Mucosa of stomach (tissue), 1 donor: Measurements from ENCODE around the gene LHPP.
"Not testable (repeated sequence)": the region's sequence is repeated elsewhere in the genome, so short reads cannot be mapped to it uniquely, and the experiment has no call there.

ENCODE experiments used
- H3K27me3 ChIP-seq: one replicate; pipeline ENCODE4 v1.7.0; 2013; ENCODE audit warnings: mild to moderate bottlenecking, low read length; ENCODE audit not compliant: control insufficient read depth, insufficient read depth
- H3K36me3 ChIP-seq: one replicate; pipeline ENCODE4 v1.7.0; 2013; ENCODE audit warnings: low read length; ENCODE audit not compliant: control insufficient read depth, insufficient read depth
- H3K4me1 ChIP-seq: one replicate; pipeline ENCODE4 v1.7.0; 2013; ENCODE audit warnings: mild to moderate bottlenecking, low read length; ENCODE audit not compliant: control insufficient read depth, insufficient read depth
- H3K4me3 ChIP-seq: one replicate; pipeline ENCODE4 v1.7.0; 2013; ENCODE audit warnings: low read length
- H3K9ac ChIP-seq: one replicate; pipeline ENCODE4 v1.7.0; 2013; ENCODE audit warnings: mild to moderate bottlenecking, low read length, moderate library complexity
- H3K9me3 ChIP-seq: one replicate; pipeline ENCODE4 v1.7.0; 2013; ENCODE audit warnings: mild to moderate bottlenecking, low read length, moderate library complexity; ENCODE audit not compliant: control insufficient read depth
- donor health status: Pancreatic carcinoma.

LHPP gene

DNA sequence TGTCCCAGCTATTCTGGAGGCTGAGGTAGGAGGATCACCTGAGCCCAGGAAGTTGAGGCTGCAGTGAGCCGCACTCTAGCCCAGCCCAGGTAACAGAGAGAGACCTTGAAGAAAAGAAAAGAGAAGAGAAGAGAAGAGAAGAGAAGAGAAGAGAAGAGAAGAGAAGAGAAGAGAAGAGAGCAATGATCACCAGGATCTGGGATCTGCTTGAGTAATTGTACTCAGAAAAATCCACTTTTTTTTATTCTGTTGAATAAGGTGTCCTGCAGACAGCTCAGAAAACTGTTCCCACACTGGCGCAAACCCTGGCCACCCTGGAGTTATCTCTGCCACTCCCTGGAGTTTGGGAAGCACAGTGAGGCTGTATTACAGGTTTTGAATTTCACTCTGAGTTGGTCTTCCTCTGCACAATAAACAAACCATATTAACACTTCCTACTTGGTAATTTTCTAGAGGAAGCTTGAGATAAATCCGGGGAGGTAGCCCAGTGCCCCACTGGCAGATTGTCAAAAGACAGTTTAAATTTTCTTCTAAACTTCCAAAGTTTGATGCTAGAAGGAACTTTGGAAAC lies 33.3 kb upstream of the LHPP start:
- Histone ChIP-seq H3K9me3 (no peaks in the 10 kb centered on the region), H3K27me3 (peaks cover 3% of the 10 kb centered on the region), H3K36me3 (no peaks in the 10 kb centered on the region), H3K4me1 (peaks cover 8% of the 10 kb centered on the region), H3K4me3 (no peak overlapping the region), H3K9ac (no peak overlapping the region)

- peaks cover 3% of the 10 kb centered on the region for H3K27me3 ChIP-seq
These were observed 32.0 kb upstream of the LHPP start for GRCh38 chr10:124429576-124429975.

GRCh38 chr10:124430077-124430476 lies 31.5 kb upstream of the LHPP start:
- Histone ChIP-seq H3K9me3 (no peaks in the 10 kb centered on the region), H3K36me3 (no peaks in the 10 kb centered on the region), H3K4me1 (peaks cover 15% of the 10 kb centered on the region), H3K9ac (no peak overlapping the region), H3K4me3 (no peak overlapping the region), H3K27me3 (peaks cover 3% of the 10 kb centered on the region)

More at GRCh38 chr10:124429576-124429975, 32.0 kb upstream of the LHPP start:
- Histone ChIP-seq H3K4me3 (no peak overlapping the region), H3K36me3 (no peaks in the 10 kb centered on the region), H3K9me3 (no peaks in the 10 kb centered on the region), H3K9ac (no peak overlapping the region), H3K4me1 (peaks cover 10% of the 10 kb centered on the region)

DNA sequence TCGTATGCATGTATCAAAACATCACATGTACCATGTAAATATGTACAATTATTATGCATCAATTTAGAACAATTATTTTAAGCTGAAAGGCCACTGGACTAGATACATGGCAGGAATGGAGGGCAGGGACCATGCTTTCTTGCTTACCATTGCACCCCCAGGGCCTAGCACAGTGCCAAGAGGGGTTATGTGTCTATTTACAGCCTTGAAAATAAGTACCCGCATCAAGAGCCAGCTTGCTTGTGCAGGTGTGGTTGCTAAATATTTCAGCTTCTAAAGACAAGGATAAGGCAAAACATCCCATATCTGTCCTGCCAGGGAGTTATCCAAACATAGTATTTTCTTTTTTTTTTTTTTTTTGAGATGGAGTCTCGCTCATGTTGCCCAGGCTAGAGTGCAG lies 28.2 kb upstream of the LHPP start:
- Histone ChIP-seq H3K4me3 (no peak overlapping the region), H3K36me3 (no peaks in the 10 kb centered on the region), H3K27me3 (no peaks in the 10 kb centered on the region), H3K9me3 (no peaks in the 10 kb centered on the region), H3K4me1 (peaks cover 12% of the 10 kb centered on the region), H3K9ac (no peak overlapping the region)

GRCh38 chr10:124435683-124436082 lies 25.9 kb upstream of the LHPP start:
- not testable (repeated sequence) for H3K9ac ChIP-seq, H3K36me3 ChIP-seq, H3K9me3 ChIP-seq, H3K27me3 ChIP-seq, H3K4me3 ChIP-seq
- peaks cover 10% of the 10 kb centered on the region for H3K4me1 ChIP-seq

GRCh38 chr10:124436191-124436638 lies 25.4 kb upstream of the LHPP start:
- Histone ChIP-seq H3K4me3 (no peak overlapping the region), H3K27me3 (no peaks in the 10 kb centered on the region), H3K9me3 (no peaks in the 10 kb centered on the region), H3K36me3 (no peaks in the 10 kb centered on the region), H3K4me1 (peaks cover 10% of the 10 kb centered on the region), H3K9ac (no peak overlapping the region)

DNA sequence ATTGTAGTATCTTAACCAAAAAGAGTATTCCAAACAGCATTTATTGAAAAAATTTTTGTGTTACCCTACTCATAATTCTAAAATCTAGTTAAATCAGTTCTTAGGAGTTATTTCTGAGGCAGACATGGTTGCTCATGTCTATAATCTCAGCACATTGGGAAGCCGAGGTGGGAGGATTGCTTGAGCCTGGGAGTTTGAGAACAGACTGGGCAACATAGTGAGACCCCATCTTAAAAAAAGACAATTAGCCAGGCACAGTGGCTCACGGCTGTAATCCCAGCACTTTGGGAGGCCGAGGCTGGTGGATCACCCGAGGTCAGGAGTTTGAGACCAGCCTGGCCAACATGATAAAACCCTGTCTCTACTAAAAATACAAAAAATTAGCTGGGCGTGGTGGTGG lies 19.9 kb upstream of the LHPP start:
- not testable (repeated sequence) for H3K9ac ChIP-seq, H3K4me1 ChIP-seq, H3K4me3 ChIP-seq, H3K9me3 ChIP-seq, H3K36me3 ChIP-seq, H3K27me3 ChIP-seq

DNA sequence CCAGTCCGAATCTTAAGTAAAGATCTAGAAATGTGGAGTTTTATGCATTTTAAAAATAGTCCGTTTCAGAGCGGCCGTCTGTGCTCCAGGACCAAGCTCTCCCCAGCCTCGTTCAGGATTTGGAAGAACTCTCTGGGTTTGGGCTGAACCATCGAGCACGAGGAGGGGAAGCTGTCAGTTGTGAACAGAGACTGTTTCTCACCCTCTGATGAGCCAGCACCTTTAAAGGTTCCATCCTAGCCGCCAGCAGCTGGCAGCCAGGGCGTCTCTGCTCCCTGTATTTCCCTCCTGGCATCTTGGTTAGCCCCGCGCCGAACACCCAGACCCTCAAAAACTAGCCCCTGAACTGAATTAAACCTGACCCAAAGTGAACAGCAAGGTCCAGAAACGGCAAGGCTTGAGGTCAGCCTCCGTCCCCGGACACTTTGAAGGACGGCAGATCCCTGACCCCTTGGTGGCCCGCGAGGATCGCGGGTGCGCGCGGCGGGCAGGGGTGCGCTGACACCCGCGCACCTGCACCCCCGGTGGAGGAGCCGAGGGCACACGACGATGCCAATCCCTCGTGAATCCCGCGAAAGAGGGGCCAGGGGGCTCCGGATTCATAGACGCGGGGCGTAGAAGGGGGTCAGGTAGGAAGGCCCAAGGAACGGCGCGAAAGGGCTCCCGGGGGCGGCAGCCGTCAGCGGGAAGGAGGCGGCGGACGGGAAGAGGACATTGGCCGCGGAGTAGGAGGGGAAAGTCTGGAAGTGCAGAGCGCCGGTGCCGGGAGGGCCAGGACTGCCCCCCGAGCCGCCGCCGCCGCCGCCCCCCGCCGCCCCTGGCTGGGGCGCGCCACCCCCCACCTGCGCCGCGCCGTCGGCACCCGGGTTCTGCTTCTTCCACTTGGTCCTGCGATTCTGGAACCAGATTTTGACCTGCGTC lies 14.5 kb upstream of the LHPP start:
- peaks cover 59% of the 10 kb centered on the region for H3K27me3 ChIP-seq
- H3K9ac ChIP-seq: no peak overlapping the region
- H3K9me3 ChIP-seq: no peaks in the 10 kb centered on the region
- H3K4me1 ChIP-seq: peaks cover 18% of the 10 kb centered on the region
- no peaks in the 10 kb centered on the region for H3K36me3 ChIP-seq
- no peak overlapping the region for H3K4me3 ChIP-seq

GRCh38 chr10:124447751-124448466 lies 13.7 kb upstream of the LHPP start:
- no peaks in the 10 kb centered on the region for H3K36me3 ChIP-seq
- H3K27me3 ChIP-seq: peaks cover 67% of the 10 kb centered on the region
- peaks cover 18% of the 10 kb centered on the region for H3K4me1 ChIP-seq
- no peak overlapping the region for H3K4me3 ChIP-seq
- H3K9me3 ChIP-seq: no peaks in the 10 kb centered on the region
- no peak overlapping the region for H3K9ac ChIP-seq

- Histone ChIP-seq H3K9me3 (no peaks in the 10 kb centered on the region), H3K27me3 (peaks cover 73% of the 10 kb centered on the region), H3K4me1 (peaks cover 18% of the 10 kb centered on the region), H3K9ac (no peak overlapping the region), H3K36me3 (no peaks in the 10 kb centered on the region), H3K4me3 (no peak overlapping the region)
These were observed 12.9 kb upstream of the LHPP start for GRCh38 chr10:124448696-124449169.

DNA sequence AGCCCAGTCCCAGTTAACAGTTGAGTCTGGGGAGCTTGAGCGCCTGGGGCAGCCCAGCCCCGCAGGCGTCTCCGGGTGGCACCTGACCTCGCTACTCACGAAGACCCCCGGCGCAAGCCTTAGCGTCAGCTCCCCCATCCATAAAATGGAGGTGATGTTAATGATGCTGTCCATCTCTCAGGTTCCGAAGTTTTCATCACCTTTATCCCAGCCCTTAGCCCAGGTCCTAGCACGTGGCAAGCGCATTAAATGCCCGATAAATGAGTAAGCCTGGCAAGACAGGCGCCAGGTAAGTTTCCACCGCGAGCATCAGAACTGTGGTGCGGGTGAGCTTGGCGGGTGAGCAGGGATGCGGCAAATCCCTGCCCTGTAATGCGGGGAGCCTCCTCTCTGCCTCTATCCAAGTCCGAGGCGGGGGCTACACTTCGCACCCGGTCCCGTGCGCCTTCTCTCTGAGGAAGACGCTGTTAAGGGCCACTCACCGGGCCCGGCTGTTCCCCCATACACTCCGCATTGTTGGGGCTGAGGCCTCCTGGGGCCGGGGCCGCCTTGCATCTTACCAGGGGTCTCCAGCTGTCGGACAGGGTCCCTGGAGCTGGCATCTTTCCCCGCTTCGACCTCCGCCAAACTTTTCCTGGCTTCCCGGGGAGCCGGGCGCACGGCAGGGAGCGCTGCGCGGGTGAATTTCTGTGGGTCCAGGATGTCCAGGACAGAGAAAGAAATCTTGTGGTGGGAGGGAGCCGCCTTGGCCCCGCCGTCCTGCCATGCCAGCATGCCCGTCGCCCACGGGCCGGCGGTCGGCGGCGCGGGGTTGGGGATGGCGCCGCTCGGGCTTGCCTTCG lies 12.2 kb upstream of the LHPP start:
- Histone ChIP-seq H3K36me3 (no peaks in the 10 kb centered on the region), H3K4me3 (no peak overlapping the region), H3K27me3 (peaks cover 80% of the 10 kb centered on the region)

More for the DNA sequence above, 12.2 kb upstream of the LHPP start:
- H3K9me3 ChIP-seq: no peaks in the 10 kb centered on the region
- H3K4me1 ChIP-seq: peaks cover 18% of the 10 kb centered on the region
- no peak overlapping the region for H3K9ac ChIP-seq
